ENCODE data around the gene ATP6V0B.

The ATP6V0B gene

DNA sequence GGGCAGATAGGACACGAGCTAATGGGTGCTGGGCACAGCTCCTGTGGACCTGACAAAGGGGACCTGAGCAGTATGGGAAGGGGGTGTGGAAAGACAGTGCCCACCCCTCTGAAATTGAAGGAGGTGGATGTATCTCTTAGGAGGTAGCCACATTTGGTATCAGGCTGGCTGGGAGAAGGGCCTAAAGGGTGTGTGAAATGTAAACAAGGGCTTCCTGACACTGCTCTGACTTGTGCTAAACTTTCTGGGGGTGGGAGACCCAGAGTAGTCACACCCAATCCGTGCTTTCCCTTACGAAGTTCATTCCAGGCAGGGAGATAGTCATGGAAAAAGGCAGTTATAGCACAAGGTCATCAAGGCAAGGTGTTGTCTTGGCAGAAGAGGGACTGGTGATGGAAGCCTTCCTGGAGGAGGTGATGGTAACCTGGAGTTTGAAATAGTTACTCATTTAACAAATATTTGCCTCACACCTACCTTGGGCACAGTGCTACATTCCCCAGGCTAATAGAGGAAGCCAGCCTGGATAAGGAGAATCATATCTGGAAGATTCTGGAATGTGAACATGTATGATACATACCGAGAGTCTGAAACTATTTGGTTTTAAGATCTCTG lies 11.3 kb downstream of the ATP6V0B start:
- DNase-seq: no peak

DNA sequence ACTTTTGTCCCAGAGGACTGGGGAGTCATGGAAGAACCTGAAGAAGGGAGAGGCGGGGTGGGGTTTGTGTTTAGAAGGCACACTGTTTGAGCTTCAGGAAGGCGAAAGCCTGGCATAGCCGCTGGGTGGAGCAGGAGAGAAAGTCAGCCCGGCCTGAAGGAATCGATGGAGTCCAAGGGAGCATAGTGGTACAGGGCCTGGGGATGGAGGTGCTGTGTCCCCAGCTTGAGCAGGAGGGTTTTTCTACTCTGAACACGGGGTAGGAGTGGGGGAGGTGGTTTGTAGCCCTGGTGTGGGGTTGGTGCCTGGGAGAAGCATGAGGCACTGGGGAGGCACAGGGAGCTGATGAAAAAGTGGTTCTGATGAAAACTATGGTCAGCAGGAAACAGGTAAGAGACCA lies 12.0 kb downstream of the ATP6V0B start:
- DNase-seq: no peak

DNA sequence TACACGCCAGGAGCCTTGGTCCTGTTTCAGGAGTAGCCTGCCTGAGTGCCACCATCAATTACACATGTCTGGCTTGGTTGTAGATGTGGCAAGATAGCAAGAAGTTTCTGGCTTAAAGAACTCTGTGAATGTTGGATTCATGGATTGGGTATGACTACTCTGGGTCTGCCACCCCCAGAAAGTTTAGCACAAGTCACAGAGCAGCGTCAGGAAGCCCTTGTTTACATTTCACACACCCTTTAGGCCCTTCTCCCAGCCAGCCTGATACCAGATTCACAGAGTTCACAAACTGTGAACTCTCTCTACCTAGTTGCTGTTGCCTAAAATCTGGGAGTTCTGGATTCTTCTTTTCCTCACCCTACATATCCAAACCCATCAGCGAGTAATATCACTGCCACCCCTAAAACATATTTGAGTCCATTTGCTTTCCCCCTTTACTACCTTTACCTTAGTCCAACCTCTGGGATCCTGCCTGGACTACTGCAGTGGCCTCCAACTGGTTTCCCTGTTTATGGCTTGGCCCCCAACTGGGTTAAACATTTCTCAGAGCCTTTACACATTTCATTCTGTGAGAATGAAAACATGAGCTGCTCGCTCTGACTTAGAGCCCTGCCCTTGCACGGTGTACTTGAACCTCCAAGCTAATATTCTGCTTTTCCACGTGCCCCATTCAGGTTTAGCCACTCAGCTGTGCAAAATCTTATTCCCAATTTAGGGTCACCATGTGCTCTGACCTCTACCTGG lies 12.6 kb downstream of the ATP6V0B start:
- no peak for DNase-seq

DNA sequence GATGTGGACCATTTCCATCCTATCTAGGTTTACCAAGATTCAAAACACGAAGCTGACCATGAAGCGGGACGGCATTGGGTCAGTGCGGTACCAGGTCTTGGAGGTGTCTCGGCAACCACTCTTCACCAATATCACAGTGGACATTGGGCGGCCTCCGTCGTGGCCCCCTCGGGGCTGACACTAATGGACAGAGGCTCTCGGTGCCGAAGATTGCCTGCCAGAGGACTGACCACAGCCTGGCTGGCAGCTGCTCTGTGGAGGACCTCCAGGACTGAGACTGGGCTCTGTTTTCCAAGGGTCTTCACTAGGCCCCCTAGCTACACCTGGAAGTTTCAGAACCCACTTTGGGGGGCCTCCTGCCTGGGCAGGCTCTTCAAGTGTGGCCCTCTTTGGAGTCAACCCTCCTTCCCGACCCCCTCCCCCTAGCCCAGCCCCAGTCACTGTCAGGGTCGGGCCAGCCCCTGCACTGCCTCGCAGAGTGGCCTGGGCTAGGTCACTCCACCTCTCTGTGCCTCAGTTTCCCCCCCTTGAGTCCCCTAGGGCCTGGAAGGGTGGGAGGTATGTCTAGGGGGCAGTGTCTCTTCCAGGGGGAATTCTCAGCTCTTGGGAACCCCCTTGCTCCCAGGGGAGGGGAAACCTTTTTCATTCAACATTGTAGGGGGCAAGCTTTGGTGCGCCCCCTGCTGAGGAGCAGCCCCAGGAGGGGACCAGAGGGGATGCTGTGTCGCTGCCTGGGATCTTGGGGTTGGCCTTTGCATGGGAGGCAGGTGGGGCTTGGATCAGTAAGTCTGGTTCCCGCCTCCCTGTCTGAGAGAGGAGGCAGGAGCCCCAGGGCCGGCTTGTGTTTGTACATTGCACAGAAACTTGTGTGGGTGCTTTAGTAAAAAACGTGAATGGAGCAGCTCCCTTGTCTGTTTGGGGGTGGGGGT lies 15.8 kb downstream of the ATP6V0B start:
- no peak for DNase-seq

DNA sequence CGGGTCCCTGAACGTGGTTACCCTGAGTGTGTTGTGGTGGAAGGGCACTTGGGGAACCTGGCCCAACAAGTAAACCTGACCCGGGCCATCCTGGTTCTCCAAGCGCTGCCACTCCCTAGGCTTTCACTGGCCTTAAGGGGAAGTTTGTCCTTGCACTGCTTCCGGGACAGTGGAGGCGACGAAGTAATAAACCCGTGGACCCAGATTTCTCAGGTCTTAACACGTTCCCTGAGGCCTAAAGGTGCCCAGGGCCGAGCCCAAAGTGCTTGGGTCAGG lies 16.4 kb downstream of the ATP6V0B start:
- DNase-seq: no peak

DNA sequence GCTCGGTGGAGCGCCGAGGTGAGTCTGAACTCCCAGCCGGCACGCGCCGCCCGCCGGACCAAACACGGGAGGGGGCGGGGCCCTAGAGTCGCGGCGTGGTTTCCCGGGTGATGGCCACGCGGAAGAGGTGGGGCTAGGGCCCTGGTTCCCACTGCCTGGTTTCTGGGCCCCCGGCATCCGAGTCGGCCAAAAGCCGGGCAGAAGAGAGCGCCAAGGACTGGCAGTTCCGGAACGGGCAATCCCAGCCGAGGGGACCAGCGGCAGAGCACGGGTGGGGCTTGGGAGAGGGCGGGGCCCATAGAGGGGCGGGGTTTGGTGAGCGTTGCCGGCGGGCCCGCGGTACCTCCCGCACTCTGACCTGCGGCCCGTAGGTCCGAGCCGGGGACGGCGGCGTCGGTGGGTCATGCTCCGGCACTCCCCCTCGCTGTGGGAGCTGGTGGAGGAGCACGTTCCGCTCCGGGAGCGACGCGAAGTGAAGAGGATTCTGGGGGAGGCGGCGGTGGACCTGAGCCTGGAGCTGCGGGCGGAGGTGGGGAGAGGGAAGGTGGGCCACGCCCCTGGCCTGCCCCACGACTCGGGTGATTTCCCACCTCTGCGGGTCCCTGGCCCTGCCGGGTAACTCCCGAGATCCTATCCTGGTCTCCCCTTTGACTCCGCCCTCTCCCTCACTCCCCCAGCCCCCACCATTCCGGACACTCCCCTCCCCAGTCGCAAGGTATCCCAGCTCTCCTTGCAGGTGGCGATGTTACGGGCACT lies 16.9 kb downstream of the ATP6V0B start, which contains the start of gene CCDC24:
TSS of gene CCDC24 (plus strand) at position 124 of the 756 bp plus-strand sequence. CDS start at position 404, 280 bp downstream.
- DNase-seq: peak; percentile 70

DNA sequence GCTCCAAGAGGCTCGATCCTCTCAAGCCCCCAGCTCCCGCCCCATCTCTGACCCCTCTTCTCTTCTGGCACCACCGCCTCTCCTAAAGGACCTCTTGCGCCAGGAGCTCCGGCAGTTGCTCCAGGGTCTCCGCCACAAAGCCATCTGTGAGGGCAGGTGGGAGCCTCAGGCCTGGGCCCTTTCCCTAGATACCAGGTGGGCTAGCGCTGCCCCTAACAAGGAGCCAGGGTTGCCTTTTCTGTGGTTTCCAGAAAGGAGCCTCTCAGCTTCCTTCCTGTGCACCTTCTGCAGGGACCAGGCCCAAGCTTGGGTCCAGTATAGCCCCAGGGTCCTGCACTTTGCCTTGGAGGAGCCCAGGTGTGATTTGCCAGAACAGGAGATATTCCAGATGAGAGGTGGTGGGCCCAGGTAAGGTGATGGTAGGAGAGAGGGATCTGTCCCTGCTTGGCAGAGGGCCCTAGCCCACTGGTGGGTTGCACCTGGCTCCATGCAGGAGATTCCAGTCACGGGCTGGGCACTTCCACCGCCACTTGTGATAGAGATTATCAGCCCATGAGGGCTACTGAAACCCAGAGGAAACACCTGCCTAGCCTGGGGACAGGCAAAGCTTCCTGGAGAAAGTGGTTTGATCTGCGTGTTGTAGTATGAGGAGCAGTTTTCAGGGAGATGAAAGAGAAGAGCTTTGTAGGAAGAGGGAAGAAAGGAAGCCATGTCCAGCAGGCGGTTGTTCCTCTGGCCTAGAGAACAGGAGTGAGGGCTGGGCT lies 17.7 kb downstream of the ATP6V0B start:
- no peak for DNase-seq

DNA sequence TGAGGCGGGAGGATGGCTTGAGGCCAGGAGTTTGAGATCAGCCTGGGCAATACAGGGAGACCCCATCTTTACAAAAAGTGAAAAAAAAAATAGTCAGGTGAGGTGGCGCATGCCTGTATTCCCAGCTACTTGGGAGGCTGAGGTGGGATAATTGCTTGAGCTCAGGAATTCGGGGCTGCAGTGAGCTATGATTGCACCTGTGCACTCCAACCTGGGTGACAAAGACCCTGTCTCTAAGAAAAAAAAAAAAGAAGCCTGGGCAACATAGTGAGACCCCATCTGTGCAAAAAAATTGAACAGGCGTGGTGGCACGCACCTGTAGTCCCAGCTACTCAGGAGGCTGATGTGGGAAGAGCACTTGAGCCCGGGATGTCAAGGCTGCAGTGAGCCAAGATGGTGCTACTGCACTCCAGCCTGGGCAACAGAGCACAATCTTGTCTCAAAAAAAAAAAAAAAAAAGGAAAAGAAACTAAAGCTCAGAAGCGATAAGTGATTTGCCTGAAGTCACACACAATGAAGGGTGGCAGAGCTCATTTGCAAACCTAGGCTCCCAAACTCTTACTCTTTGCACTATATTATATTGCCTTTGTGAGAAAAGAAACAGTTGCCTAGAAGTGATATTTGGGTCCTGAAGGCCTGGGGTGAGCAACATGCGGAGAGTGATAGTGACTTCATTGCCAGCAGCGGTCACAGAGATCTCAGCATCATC lies 18.6 kb downstream of the ATP6V0B start:
- no peak for DNase-seq

DNA sequence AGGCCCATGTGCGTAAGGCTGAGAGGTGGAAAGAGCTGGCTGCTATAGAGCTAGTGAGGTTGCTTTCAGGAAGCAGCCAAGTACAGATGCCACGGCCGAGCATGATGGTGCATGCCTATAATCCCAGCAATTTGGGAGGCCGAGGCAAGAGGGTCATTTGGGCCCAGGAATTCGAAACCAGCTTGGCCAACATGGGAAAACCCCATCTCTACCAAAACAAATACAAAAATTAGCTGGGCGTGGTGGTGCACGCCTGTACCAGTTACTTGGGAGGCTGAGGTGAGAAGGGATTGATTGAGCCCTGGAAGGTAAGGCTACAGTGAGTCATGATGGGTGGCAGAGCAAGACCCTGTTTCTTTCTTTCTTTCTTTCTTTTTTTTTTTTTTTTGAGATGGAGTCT lies 19.3 kb downstream of the ATP6V0B start:
- no peak for DNase-seq

DNA sequence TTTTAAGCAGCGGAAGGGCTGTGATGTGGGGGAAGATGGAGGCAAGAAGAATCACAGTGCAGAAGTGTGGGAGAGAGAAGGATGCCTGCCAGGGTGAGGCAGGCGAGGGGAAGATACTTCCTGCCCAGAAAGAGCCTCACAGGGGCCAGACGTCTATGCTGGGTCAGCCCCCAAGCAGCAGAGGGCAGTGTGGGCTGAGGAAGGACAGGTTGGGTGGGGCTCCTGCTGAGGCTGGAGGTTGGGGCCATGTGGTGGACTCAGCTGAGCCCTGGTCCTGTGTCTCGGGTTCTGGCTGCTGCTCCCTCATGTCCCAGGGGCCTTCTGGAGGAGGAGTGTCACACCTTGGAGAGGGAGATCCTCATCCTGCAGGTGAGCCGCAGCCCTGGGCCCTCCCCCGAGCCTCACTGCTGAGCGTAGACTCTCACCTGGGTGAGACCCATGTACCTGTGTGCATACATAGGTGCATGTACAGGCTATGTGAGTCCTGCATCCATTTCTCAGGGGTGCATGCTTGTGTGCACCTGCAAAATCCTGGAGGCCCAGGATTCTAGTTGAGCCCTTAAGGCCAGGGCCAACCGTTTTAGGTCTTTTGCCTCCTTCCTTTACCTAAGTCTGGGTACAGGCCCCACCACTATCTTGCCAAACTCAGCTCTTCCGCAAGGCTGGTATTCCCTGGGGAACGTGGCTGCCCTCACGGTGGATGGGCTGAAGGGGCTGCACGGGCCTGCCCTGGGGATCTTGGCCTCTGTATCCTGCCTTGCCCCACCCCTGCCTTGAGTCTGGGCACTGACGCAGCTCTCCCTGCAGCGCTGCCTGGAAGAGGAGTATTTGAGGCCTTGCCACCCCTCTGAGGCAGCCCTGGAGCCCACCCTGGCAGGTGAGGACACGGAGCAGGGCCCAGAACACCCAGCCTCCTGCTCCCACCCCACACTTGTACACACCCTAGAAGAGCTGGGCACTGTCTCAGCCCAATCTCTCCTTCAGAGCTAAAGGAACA lies 20.3 kb downstream of the ATP6V0B start:
- no peak for DNase-seq

DNA sequence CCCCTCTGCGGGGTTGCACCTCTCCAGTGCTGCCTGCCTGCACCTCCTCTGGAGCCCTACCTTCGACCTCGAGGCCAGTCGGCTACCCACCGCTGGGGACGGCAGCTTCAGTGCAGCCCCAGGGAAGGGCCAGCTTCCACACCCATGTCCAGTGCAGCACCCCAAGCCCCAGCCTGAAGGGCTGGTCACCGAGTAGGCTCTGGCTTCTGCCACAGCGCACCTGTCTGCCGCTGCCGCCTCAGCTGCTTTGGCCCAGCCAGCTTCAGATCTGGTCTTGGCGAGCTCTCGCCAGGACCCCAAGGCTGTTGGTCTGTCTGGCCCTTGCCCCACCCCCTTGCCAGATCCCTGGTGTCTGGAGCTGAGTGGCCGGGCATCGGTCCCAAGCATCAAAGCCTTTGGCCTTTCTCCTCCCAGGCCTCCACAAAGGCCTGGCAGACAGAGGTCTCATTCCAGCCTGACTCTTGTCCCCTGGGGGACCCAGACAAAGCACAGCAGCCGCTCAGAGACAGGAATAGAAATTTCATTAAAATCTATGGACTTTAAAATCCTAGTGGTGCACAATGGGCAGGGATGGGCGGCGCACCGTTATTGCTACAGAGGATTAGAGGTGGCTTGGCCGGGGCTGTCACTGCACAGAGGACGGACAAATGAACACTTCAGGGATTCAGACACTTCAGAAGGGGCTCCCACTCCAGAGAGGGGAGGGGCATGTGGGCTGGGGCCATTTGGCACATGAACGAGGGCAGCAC lies 21.4 kb downstream of the ATP6V0B start:
- DNase-seq: no peak

DNA sequence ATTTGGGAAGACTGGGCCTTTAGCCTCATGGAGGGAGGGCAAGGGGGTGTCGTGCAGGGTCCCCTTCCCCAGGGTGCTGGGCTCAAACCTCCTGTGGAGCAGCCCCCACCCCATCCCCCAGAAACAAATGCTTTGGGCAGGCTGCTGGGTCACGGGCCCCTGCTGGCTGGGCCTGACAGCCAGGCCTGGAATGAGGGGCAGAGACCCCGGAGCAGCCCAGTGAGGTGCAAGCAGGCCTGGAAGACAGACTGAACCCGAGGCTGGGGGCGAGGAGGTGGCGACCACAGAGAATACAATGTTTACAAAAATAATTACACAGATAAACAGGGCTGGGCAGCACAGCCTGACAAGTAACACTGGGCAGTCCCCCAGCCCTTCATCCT lies 22.0 kb downstream of the ATP6V0B start:
- DNase-seq: no peak

DNA sequence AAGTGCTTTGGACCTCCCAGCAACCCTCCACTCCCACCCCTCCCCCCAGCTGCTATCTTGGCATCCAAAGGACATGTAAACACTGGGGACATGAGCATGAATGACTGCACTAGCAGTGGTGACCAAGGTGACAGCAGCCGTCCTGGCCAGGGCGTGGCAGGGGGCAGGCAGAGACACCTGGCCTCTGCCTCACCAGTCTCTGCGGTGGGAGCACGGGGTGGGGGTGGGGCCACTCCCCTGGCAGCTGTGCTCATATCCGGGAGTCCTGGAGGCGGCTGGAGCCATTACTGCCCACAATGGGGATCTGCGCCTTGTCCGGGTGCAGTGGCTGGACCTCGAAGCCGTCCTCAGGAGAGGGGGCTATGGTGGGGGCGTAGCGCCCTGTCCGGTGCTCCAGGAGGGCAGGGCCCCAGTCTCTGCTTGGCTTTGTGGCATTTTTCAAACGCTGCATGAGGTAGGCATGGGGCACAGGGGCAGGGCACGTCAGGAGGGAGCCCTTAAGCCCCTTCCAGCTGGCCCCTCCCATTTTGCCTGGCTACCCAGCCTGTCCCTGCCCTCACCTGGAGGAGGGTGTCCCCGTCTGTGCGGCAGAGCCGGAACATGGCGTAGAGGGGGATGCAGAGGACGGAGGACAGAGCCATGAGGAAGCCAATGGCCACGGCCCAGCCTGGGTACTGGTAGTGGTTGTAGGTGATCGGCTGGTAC lies 22.7 kb downstream of the ATP6V0B start:
- no peak for DNase-seq

DNA sequence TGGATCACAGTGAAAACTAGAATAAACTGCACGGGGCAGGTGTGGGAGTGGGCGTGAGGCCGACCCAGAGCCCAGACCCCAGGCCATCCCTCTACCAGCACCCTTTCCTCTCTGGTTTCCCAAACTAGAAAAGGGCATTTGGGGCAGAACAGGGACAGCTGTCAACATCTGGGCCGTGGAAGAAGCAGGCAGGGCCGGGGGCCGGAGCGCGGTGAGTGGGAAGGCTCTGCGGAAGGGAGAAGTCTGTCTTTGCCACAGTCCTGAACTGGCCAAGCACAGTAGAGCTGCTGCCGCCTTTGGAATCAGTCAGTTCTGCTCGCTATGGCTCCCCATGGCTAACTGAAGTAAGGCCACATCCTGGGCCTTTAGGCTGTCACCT lies 23.2 kb downstream of the ATP6V0B start:
- DNase-seq: no peak

DNA sequence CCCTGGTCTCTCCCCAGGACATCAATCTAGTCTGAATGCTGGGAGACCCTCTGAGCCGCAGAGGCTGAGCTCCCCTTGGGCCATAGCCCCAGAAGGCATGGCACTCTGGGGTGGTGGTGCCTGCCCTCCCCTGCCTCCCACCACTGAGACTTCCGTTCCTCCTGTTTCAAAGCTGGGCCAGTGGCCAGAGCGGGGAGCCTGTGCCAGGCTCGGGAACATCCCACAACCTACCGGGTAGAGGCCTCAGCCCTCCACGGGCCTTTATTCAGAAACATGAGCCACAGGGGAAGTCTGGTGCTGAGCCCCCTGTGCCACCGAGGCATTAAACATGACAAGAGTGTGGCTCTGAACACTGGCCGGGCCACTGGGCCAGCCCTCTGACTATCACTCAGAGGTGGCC lies 24.7 kb downstream of the ATP6V0B start:
- no peak for DNase-seq

DNA sequence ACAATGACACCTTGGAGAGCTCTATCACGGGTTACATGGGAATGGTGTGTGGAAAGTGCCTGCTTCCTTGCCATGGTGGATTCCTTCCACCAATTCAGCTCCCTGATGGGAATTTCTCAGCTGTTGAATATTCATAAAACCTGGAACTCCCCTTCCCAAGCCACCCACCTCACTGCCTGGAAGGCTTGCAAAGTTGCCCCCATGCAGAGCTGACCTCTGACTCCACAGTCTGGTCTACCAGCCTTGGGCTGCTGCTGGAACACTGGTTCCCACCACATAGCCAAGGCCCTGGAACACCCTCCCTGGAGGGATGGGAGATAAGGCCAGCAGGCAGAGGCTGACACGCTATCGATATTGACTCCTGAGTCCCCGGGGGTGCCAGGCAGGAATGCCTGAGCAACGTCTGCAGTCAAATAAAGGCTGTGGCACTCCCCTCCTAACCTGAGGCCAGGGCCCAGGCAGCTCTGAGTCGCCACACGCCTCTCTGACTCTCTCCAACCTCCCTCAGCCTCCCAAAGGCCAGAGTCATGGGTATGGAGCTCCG lies 25.4 kb downstream of the ATP6V0B start:
- DNase-seq: no peak

DNA sequence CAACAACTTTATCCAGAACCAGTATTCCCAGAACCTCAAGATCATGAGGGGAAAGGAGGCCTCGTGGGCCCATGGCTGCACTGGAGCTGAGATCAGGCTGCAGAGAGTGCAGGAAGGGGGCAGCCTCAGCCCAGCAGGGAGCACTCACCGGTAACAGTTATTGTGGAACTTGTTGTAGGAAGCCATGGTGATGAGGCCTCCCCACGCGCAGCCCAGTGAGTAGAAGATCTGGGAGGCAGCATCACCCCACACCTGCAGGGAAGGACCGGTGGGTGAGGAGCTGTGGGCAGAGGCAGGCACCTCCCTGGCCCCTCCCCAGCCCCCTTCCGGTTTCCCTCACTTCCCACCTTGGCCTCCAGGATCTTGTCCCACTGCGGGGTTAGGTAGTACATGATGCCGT lies 27.4 kb downstream of the ATP6V0B start:
- no peak for DNase-seq

DNA sequence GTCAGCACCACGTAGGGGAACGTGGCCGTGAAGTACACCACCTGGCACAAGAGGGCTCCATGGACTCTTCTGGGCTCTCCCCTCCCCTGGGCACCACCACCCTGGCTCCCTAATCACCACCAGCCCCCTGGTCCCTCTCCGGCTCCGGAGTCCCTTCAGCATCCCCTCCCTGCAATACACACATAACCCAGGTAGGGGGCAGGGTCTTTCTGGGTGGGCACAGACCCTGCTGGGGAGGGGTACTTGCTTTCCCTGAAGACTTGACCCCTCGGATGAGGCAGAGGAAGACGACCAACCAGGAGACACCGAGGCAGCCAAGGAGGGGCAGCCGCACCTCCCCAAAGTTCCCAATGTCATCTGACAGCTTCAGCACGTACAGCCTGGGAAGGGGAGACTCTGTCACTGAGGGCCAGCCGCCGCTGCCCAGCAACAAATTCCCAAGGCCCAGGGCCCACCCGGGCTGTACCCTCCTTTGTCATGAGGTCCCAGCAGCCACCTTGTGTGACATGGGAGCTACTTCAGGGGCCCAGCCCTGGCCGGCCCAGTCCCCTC lies 27.9 kb downstream of the ATP6V0B start:
- DNase-seq: no peak

Measured in effector CD4-positive, alpha-beta T cell (primary cell).